ENCODE measurements around the gene MACF1.
"Not testable (repeated sequence)": the region's sequence is repeated elsewhere in the genome, so short reads cannot be mapped to it uniquely, and the experiment has no call there.

DNA sequence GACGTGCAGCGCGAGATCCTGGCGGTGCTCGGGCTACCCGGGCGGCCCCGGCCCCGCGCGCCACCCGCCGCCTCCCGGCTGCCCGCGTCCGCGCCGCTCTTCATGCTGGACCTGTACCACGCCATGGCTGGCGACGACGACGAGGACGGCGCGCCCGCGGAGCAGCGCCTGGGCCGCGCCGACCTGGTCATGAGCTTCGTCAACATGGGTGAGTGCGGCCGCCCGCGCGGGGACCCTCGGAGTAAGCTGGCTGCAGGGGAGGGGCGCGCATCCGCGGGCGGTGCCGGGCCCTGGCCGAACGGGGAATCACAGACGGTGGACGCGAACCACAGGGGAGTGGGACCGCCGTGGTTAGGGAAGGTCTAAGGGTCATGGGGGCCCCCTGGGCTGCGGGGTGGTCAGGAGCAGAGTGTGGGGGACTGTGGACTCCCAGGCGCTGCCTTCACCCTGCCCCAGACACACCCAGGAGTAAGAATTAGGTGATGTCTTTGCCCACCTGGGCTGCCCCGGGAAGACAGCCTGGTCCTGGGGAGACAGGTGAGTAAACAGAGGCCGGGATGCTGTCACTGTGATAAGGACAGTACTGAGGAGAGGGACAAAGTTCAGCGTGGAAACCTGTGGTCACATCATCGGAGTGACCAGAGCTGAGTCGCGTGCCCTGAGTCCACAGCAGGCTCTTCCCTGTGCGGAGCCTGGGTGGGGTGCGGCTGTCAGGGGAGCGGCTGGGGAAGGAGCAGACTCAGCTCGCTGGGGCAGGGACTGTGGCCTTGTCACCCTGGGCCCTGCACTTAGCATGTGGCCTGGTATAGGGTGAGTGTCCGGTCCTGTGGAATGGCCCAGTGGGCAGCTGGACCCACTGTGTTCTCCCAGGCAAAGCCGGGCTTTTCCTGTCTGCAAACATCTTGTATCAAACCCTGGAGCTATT, 287.9 kb downstream of the MACF1 start:
- not testable (repeated sequence) for TF ChIP-seq POLR2A, EP300 (IDR thresholded peaks at IDR 0.05)
- TF ChIP-seq, protein P1, sequence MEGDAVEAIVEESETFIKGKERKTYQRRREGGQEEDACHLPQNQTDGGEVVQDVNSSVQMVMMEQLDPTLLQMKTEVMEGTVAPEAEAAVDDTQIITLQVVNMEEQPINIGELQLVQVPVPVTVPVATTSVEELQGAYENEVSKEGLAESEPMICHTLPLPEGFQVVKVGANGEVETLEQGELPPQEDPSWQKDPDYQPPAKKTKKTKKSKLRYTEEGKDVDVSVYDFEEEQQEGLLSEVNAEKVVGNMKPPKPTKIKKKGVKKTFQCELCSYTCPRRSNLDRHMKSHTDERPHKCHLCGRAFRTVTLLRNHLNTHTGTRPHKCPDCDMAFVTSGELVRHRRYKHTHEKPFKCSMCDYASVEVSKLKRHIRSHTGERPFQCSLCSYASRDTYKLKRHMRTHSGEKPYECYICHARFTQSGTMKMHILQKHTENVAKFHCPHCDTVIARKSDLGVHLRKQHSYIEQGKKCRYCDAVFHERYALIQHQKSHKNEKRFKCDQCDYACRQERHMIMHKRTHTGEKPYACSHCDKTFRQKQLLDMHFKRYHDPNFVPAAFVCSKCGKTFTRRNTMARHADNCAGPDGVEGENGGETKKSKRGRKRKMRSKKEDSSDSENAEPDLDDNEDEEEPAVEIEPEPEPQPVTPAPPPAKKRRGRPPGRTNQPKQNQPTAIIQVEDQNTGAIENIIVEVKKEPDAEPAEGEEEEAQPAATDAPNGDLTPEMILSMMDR (IDR thresholded peaks at IDR 0.05) = not testable (repeated sequence)
